GM21723 (cell line): ENCODE results near the gene PSMD1.

Experiments used
- ATAC-seq: cut with Tn5 transposase; IDR thresholded peaks from one replicate; pipeline ENCODE4 v1.9.1; 2021; ENCODE audit warnings: mild to moderate bottlenecking, moderate library complexity; ENCODE audit not compliant: unreplicated experiment

Gene PSMD1

DNA sequence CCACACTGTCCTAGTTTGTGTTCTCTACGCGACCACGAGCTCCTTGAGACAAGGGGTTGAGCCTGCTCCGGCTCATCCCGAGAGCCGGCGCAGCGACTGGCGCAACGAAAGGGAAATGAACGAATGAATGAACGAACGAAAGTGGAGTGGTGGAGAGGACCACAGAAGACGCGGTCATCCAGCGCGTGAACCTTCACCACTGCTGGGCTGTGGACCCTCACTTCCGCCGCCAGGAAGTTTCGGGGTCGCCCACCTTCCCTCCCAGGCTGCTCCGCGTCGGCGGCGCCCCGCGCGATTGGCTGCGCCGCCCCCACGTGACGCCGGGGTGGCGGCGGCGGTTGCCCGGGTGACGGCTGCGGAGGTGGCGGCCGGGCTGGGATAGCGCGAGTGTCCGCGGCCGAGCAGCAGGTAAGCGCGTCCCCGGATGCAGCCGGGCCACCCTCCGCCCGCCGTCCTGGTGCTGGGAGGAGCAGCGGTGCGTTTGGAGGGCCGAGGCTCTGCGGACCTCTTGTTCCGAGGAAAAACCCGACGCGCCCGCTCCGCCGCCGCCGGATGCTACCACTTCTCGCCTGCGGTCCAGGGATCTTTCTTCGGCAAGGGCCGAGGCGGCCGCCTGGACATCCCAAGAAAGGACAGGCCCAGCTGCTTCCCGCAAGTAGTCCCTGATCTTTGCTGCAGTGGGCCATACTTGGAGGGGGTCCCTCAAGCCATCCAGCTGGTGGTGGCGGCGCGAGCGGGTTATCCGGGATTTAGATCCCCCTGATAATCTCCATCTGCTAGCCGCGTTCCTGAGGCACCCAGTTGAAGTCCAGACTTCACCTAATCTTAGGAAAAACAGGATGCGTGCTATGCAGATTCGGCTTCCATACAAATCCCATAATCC, 141.9 kb downstream of the PSMD1 start, which contains the start of gene ARMC9:
Gene ARMC9 (plus strand): TSS at position 341 of the 883 bp plus-strand sequence. CDS start 7,608 bp downstream, outside the sequence.
- peak; percentile 98 for ATAC-seq

DNA sequence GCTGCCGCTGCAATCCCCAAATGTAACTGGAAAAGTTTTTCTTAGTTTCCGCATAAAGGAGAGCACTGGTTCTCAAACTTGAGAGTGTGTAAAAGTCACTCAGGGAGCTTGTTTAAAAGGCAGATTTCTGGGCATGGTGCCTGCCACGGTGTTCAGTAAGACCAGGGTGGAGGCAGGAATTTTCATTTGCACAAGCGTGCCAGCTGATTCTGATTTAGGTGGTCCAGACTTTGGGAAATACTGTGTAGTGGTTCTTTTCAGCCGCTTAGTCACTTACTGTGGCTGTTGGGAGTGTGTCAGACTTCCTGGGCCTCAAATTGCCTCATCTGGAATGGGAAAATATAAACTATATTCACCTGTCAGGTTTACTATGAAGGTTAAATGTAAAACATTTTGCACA, 142.6 kb downstream of the PSMD1 start:
- no peak for ATAC-seq

DNA sequence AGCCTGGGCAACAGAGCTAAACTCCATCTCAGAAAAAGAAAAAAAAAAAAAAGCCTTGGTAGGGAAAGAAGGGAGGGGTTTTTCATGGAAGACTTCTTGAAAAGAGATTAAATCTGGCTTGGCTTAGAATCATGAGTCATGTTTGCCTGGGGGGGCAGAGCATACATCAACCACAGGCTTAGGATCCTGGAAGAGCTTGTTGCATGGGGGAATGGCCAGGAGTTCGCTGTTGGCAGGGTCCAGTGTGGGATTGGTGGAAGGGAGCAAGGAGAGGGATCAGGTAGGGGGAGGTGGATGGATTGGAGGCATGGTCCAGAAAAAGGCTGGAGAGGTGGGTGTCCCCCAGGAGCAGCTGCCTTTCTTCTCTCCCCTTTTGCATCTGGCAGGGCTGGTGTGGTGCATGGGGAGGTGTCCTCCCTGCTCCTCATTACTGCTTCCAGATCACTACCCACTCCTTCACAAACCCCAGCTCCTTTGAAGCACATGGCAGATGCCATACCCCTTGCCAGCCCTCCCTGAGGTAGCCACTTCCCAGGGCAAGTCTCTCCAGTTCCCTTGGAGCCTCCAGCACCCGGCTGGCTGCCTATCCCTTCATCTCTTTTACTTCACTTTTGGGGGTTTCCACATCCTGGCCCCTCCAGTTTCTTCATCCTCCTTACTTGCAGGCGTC, 144.3 kb downstream of the PSMD1 start:
- ATAC-seq = no peak

DNA sequence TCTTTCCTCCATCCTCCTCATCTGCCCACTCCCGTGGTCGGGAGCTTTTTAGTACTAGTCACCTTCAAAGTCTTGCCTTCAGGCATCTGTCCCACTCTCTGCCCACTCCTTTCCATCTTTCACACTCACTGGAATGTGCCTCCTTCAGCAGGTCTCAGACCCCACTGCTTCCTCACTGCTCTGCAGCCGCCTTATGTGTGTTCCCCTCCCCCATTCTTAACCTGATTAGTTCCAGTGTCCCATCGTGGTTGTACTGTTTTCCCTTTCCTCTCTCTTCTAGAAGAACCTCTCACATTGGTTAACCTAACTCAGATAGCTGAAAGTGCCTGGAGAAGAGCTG, 144.8 kb downstream of the PSMD1 start:
- ATAC-seq = no peak

DNA sequence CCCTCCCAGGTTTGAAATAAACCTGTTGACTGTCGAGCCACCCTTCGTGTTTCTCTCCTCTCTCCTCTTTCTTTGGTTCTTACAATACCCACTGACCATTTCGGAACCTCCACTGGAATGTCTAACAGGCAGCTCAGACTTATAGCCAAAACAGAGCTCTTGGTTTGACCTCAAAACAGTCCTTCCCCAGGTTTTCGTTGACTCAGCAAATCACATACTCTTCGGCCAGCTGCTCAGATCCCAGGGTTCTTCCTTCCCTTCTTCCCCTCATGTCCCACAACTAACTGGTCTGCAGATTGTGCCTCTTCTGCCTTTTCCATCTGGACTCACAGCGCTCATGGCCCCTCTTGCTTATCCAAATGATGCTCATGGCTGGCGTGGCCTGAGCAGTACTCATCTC, 146.4 kb downstream of the PSMD1 start:
- ATAC-seq = no peak

DNA sequence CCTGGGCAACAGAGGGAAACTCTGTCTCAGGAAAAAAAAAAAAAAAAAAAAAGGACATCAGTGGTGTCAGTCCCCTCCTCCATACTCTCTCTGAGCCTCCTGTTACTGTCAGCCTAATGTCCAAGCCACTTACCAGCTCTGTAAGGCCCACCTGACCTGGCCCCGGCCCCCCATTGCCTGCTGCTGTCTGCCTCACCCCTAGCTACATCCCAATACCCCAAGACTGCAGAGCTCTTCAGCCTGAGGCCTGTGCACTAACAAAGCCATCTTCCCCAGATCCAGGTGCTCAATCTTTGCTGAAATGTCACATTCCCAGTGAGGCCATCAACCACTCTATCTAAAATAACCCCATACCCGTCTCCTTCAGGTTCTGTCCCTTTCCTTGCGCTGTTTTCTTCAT, 147.5 kb downstream of the PSMD1 start:
- ATAC-seq = no peak

DNA sequence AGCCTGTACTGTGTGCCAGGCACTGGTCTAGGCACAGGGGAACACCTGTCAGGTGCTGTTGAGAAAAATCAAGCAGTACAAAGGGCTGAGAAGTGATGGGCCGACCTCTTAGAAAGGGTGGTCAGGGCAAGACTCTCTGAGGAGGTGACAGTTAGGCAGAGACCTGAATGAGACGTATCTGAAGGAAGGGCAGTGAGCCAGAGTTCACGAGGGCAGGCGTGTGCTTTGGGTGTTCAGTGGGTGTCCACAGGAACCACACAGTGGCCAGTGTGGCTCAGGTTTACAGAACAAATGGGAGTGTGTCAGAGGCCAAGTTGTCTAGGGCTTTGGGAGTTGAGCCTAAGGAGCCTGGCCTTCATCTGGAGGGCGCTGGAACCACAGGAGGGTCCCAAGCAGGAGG, 147.9 kb downstream of the PSMD1 start:
- ATAC-seq = no peak

DNA sequence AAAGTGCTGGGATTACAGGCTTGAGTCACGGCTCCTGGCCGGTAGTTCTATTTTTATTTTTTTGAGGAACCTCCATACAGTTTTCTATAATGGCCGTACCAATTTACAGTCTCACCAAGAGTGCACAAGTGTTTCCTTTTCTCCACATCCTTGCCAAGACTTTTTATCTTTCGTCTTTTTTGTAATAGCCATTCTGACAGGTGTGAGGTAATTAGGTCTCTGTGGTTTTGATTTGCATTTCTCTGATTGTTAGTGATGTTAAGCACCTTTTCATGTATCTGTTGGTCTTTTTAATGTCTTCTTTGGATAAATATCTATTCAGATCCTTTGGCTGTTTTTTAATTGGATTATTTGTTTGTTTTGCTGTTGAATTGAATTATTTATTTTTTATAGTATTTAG, 151.1 kb downstream of the PSMD1 start:
- ATAC-seq = no peak

DNA sequence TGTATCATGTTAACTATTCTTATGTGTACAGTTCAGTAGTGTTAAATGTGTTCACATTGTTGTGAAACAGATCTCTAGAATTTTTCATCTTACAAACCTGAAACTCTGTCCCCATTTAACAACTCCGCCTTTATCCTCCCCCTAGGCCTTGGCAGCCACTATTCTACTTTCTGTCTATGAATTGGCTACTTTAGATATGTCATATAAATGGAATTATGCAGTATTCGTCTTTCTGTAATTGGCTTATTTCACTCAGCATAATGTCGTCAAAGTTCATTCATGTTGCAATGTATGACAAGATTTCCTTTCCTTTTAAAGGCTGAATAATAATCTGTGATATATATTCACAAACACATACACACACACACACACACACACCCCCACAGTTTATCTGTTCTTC, 154.1 kb downstream of the PSMD1 start:
- ATAC-seq = no peak

DNA sequence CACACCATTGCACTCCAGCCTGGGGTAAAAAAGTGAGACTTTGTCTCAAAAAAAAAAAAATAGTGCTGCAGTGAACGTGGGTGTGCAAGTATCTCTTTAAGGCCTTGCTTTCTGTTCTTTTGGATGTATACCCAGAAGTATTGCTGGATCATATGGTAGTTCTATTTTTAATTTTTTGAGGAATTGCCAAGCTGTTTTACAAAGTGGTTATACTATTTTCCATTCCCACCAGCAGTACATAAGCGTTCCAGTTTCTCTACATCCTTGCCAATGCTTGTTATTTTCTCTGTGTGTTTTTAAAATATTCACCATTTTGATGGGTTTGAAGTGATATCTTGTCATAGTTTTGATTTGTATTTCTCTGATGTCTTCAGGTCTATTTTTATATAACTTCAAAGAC, 154.8 kb downstream of the PSMD1 start:
- no peak for ATAC-seq

DNA sequence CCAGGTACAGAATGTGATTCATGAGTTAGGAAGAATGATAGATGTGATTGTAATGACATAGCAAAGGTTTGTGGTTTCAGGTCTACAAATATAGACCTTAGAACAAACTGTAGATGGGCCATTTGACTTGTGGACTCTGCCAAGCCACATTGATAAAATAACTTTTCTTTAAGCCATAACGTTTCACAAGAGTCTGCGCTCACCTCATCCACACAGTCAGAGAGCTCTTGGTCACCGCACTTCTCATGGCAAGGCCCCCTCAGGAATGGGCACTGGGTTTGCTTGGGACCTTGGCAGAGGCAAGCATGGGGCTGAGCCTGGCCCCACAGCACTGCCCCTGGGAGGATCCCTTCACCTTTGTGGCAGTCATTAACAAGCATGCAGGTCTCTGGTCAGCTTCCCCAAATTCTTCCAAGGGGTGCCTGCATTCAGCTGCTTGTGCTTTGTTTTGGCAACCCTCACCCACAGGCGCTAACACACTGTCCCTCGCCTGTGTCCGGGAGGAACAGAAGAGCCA, 155.7 kb downstream of the PSMD1 start:
- no peak for ATAC-seq

DNA sequence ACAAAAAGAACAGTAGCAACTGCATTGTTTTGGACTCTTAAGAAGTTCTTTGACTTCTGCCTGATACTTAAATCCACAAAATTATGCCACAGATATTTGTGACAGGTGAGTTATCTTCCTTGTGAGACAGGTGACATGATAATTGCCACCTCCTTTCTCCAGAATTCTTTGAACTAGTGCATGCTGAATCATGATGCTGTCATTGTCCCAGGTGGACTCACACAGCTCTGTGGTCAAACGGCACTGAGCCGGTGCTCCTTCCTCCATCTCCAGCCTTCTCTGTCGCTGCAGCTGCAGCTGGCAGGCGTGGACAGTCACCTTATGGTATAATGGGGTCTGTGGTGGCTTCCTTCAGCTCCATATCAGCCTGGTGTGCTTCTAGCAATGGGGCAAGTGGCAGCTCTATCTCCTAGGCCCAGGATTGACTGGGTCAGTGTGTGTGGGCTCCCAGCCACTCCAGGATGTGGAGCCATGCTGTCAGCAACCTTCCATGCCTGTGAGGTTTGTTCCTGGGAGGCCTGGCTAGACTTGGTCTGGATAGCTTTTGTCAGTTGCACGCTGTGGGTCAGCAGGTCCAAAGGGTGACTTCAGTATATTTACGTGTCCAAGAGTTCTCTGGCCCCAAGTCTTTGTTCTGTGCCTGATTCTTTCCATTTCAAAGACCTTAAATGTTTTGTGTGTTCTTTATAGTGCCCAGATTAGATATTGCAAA, 157.4 kb downstream of the PSMD1 start:
- no peak for ATAC-seq

DNA sequence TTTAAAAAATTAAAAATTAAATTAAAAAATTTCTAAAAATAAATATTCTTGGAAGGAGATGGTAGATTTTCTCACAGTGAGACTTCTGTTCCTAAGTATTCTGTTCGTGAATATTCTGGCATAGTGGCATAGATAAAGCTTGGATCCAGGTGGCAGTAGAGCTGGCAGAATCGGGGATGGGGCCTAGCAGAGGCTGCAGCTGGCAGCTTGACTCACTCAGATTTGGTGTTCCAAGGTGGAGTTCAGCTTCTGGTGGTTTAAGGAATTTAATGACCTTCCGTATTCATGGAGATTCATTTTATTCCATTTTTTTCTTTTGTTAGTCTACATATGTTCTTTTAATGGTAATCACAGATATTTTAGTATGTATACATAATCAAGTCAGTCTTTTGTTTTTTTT, 161.7 kb downstream of the PSMD1 start:
- no peak for ATAC-seq

DNA sequence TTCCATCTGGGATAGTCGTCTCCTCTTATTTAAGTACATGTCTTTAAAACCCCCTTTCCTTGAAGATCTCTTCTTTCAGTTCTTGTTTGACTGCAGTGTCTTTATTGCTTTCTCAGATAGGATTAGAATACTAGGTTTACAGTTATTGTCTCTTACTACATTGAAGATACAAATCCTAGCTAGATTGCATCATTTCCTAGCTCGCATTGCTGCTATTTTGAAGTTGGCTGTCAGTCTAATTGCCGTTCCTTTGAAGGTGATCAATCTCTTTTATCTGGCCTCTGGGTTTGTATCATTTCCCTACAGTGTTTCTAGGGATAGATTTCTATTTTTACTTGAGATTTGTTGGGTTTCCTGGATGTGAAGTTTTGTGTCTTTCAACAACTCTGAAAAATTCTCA, 162.6 kb downstream of the PSMD1 start:
- ATAC-seq = no peak

DNA sequence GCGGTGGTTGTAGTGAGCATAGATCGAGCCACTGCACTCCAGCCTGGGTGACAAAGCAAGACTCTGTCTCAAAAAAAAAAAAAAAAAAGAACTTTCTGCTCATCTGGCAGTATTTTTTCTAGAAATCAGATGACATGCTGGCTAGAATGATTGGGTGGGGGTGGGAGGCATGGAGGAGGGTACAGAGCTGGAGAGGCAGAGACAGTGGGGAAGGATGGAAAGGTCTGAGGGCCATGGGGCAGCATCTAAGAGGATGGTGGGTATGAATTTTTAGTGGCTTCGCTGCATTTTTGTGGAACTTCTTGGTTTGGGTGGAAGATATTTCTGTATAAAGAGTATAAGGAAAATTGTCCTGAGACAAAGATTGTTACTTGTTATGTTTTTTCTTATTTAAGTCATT, 165.1 kb downstream of the PSMD1 start:
- no peak for ATAC-seq
